Amniotic stem cell (primary cell): Measurements from ENCODE around the gene MAPK8IP1.
A peak's percentile ranks its signal among the peaks of the same experiment; 100 is the strongest.

Source experiments
- DNase-seq: peaks from one replicate; lab custom pipeline; 2025; lab: John Stamatoyannopoulos, UW

The MAPK8IP1 gene

GRCh38 chr11:45909594-45910475 is 24.4 kb downstream of the MAPK8IP1 start:
- no peak for DNase-seq

- DNase-seq, result no peak
Measured at GRCh38 chr11:45910623-45911022, 25.2 kb downstream of the MAPK8IP1 start.

GRCh38 chr11:45913514-45913913 is 28.1 kb downstream of the MAPK8IP1 start:
- no peak for DNase-seq

- DNase-seq, result no peak
Measured at GRCh38 chr11:45913942-45914635, 28.6 kb downstream of the MAPK8IP1 start.

- no peak for DNase-seq
Measured at GRCh38 chr11:45915446-45915845, 30.0 kb downstream of the MAPK8IP1 start.

GRCh38 chr11:45917286-45917622 is 31.8 kb downstream of the MAPK8IP1 start:
- no peak for DNase-seq

- DNase-seq, result peak; percentile 97
Measured at GRCh38 chr11:45917623-45918330, 32.3 kb downstream of the MAPK8IP1 start, which contains the start of gene PEX16. Gene PEX16 (minus strand): TSS chr11:45917877. CDS start chr11:45917811, 66 bp downstream.

- peak; percentile 37 for DNase-seq
Measured at GRCh38 chr11:45918331-45918941, 33.0 kb downstream of the MAPK8IP1 start.

GRCh38 chr11:45918962-45919675 is 33.7 kb downstream of the MAPK8IP1 start:
- no peak for DNase-seq

- DNase-seq, result no peak
Measured at GRCh38 chr11:45919806-45920530, 34.5 kb downstream of the MAPK8IP1 start.

- no peak for DNase-seq
Measured at GRCh38 chr11:45920531-45921477, 35.4 kb downstream of the MAPK8IP1 start.

- no peak for DNase-seq
Measured at GRCh38 chr11:45921561-45922424, 36.3 kb downstream of the MAPK8IP1 start.

- no peak for DNase-seq
Measured at GRCh38 chr11:45922425-45923082, 37.1 kb downstream of the MAPK8IP1 start, which contains the start of gene LARGE2. Gene LARGE2 (plus strand): TSS chr11:45922656. CDS start chr11:45922883, 227 bp downstream.

- no peak for DNase-seq
Measured at GRCh38 chr11:45924036-45924915, 38.8 kb downstream of the MAPK8IP1 start.

- DNase-seq, result no peak
Measured at GRCh38 chr11:45924927-45925326, 39.5 kb downstream of the MAPK8IP1 start.

- DNase-seq, result no peak
Measured at GRCh38 chr11:45925550-45925949, 40.1 kb downstream of the MAPK8IP1 start.

- no peak for DNase-seq
Measured at GRCh38 chr11:45926001-45926401, 40.5 kb downstream of the MAPK8IP1 start.
